GM19468 (cell line): ENCODE results near the gene ERBIN.

ENCODE experiments used
- ATAC-seq: cut with Tn5 transposase; IDR thresholded peaks from one replicate; pipeline ENCODE4 v1.9.1; 2021; ENCODE audit warnings: mild to moderate bottlenecking, moderate library complexity, moderate number of reproducible peaks; ENCODE audit not compliant: unreplicated experiment; ENCODE audit errors: extremely low read depth

ERBIN gene

DNA sequence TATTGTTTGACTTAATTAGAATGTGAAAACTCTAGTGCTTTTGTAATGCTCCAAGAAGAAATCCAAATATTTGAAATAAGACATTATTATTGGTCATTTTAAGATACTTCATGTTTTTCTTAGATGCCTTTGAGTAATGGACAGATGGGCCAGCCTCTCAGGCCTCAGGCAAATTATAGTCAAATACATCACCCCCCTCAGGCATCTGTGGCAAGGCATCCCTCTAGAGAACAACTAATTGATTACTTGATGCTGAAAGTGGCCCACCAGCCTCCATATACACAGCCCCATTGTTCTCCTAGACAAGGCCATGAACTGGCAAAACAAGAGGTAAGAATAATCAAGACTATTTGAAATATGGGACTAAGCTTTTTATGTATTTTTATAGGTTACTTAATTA is 148.5 kb downstream of the ERBIN start:
- no peak for ATAC-seq

GRCh38 chr5:66080664-66081063 is 154.3 kb downstream of the ERBIN start:
- ATAC-seq, result no peak

DNA sequence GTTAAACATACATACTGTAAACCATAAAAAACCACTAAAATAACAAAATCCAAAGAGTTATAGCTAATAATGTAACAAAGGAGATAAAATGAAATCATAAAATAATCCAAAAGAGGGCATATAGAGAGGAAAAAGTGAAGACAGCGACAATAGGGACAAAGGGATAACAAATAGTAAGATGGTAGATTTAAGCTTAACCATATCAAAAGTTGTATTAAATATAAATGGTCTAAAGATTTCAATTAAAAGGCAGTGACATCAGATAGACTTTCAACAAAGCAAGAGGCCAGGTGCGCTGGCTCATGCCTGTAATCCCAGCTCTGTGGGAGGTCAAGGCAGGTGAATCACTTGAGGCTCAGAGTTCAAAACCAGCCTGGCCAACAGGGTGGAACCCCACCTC is 163.0 kb downstream of the ERBIN start:
- ATAC-seq, result no peak

- ATAC-seq, result no peak
Measured at GRCh38 chr5:66100851-66101250, 174.5 kb downstream of the ERBIN start.

GRCh38 chr5:66113160-66113559 is 186.8 kb downstream of the ERBIN start:
- ATAC-seq, result no peak

DNA sequence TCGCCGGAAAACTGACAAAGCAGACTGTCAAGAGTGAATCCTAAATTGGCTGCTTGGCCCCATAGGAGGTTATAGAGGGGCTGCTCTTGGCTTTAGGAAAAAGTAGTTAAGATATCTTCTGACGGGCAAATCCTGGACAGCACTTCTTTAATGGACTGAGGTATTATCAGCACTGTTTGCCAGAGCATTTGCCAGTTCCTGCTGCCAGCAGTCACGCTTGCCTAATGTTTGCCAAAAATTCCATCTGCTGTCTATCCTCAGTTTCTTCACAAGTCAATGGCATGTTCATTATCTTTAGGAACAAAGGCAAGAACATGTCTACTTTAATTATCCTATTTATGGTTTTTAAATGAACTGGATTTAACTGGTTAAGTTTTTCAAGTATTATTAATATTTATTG is 191.9 kb downstream of the ERBIN start:
- no peak for ATAC-seq

DNA sequence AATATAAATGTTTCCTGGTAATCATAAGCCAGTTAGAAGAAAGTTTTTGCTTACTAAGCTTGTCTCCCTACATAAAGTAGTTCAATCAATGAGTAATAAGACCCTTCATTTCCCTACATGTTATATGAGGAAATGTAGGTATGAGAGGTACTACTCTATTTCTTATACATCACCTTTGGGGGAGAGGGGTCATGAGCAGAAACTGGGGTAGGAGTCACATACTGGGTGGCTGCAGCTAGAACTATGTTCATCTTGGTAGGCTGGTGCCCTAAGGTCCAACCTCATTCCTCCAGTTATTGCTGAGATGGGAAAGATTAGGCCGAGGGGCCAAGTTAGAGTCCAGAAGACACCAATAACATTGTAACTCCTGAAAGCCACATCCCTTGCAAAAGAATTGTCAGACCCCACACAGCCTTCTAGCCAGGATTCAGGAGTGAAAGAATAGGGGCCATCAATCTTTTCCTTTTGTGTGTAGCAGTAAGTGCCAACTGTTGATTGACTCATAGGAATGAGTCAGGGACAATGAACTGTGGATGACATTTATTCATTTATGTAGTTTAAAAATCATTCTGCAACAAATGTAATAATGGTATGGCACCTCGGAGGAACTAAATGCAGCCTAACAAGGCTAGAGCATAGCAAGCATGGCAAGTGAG is 196.1 kb downstream of the ERBIN start:
- ATAC-seq, result no peak

DNA sequence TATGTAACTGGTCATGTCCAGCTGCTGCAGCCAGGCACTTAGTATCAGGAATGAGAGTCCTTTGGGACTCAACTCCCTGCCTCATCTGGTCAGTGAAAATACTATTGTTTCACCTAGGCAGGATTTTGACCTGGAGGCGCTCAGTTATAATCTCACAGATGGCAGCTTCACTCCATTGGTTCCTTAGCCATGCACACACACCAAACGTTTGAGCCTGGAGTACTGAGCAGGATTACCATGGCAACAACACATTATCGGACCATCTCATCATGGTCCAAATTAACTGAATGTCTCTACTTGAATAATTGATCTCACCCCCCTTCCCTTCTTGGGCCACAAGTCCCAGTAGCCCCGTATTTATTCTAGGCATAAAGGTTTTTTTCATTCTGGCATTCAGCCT is 202.8 kb downstream of the ERBIN start:
- no peak for ATAC-seq

DNA sequence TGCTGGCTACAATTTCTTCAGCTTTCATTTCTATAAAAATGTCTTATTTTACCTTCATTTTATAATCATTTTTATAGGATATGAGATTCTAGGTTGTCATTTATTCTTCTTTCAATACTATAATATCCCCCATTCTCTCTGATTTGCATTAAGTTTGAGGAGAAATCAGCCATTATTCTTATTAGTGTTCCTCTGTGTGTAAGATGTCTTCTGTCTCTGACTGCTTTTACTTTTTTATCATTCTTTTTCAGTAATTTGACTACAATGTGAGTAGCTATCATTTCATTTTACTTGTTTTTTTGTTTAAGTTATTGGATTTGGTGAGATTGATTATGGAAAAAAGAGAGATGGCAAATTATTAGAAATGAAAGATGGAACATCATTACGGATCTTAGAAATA is 204.1 kb downstream of the ERBIN start:
- no peak for ATAC-seq
